ENCODE results near the gene CHST8. TPM values are rescaled to one million over a fixed set of nuclear protein-coding genes. Genes with fewer than 3 reads are reported as not detected.

Gene CHST8
- total and polyA plus RNA-seq, 2 of the 13 experiments (the other 11 are each of a cell fraction or from before 2014, with no cell fraction given): not detected

- H3K4me3 ChIP-seq (replicated peaks in 1 of 3; ENCODE audit: insufficient read depth in 1 of 3, low read depth in 2 of 3, low read length in 3 of 3): no peak overlapping the region
- POLR2A ChIA-PET: no interaction called here
- FAIRE-seq (no peak), ATAC-seq (no peak), DNase-seq (ENCODE audit: low spot score) (no peak)
- no TSS peak for BruUV-seq (replicated peaks)
- intact Hi-C loops (cut with micrococcal nuclease; ENCODE audit: unreplicated experiment) (no loop called here), in situ Hi-C loops (cut with HindIII; ENCODE audit: extremely low pct_ligation_motif_present, low pct_unique_long_range_greater_than_20kb) (no loop called here)
- H3K27me3 ChIP-seq (ENCODE audit: control insufficient read depth in 1 of 2, insufficient read depth in 2 of 2, low read length in 2 of 2): peaks cover 0 to 11% of the 10 kb centered on the region in 2 experiments; a peak in 2 of 5 replicates
- no peaks in the 10 kb centered on the region for H4K20me1 ChIP-seq (ENCODE audit: insufficient read depth, low read length)
- H2AFZ ChIP-seq (ENCODE audit: low read length): no peak overlapping the region
- no peaks in the 10 kb centered on the region for H3K9me3 ChIP-seq (ENCODE audit: low read length)
- no peaks in the 10 kb centered on the region for H3K36me3 ChIP-seq (replicated peaks in 1 of 2; ENCODE audit: control insufficient read depth in 1 of 2, insufficient read depth in 2 of 2, low read length in 2 of 2)
- no peaks in the 10 kb centered on the region for H3K4me1 ChIP-seq (ENCODE audit: insufficient read depth, low read length)
- H3K27ac ChIP-seq (ENCODE audit: extremely low read length, insufficient read depth, low read length): no peak overlapping the region
- H3K9ac ChIP-seq (ENCODE audit: insufficient read depth, low read depth, low read length): no peak overlapping the region
- CTCF ChIA-PET (ENCODE audit: low intra/inter-chr PET ratio, low total read pairs): no interaction called here
- TF ChIP-seq ZNF652 (CRISPR knock-in tag; IDR thresholded peaks at IDR 0.05; ENCODE audit: borderline replicate concordance, low read depth) (no peak), ZNF512B (CRISPR knock-in tag; IDR thresholded peaks at IDR 0.05; ENCODE audit: borderline replicate concordance) (no peak), HES4 (CRISPR knock-in tag; IDR thresholded peaks at IDR 0.05; ENCODE audit: borderline replicate concordance) (no peak), ETV6 (CRISPR knock-in tag; conservative IDR thresholded peaks at IDR 0.05) (no peak), ZNF501 (CRISPR knock-in tag; IDR thresholded peaks at IDR 0.05) (no peak), HNF4A (CRISPR knock-in tag; IDR thresholded peaks at IDR 0.05) (no peak), ZNF234 (CRISPR knock-in tag; conservative IDR thresholded peaks at IDR 0.05) (no peak), THYN1 (CRISPR knock-in tag; IDR thresholded peaks at IDR 0.05; ENCODE audit: borderline replicate concordance, low read depth) (no peak), PRDM15 (CRISPR knock-in tag; IDR thresholded peaks at IDR 0.05) (no peak), CENPT (CRISPR knock-in tag; IDR thresholded peaks at IDR 0.05; ENCODE audit: low read depth) (no peak), ZNF839 (CRISPR knock-in tag; IDR thresholded peaks at IDR 0.05; ENCODE audit: borderline replicate concordance) (no peak), RAD51 (IDR thresholded peaks at IDR 0.05; ENCODE audit: borderline replicate concordance) (no peak), HOXA3 (CRISPR knock-in tag; IDR thresholded peaks at IDR 0.05) (no peak)
- 0% methylated on average over 4 of the region's 5 CpGs for WGBS (ENCODE audit: low lambda C conversion rate)
- H3K4me2 ChIP-seq (ENCODE audit: low read depth, low read length): no peak overlapping the region
- no peaks in the 10 kb centered on the region for H3K79me2 ChIP-seq (ENCODE audit: insufficient read depth, low read length)
Measured at GRCh38 chr19:33679696-33680095, 57.9 kb downstream of the CHST8 start.

Measured in HepG2 (cell line).